GM12878 (cell line): ENCODE measurements around the gene CAMTA2. TPM values are rescaled to one million over a fixed set of nuclear protein-coding genes. Genes with fewer than 3 reads are reported as not detected.

Experiments
- ATAC-seq: fragments of 200-7000 bp; cut with Tn5 transposase; 3 replicates; pipeline ENCODE4 v1.9.1; 2020; ENCODE audit warnings: mild to moderate bottlenecking, moderate library complexity
- BruUV-seq: library from RNA; stranded (reverse); fragments of 400-500 nt; replicated peaks from 2 replicates; lab custom pipeline; 2021; lab: Mats Ljungman, UMichigan
- CTCF ChIA-PET: fragments of 300-600 bp; sonication (Branson Sonifier 250); formaldehyde crosslinking; extraction: SDS; loops from one replicate; lab custom pipeline; 2021; ENCODE audit warnings: inconsistent platforms; lab: Yijun Ruan, JAX
- POLR2A ChIA-PET: fragments of 350-600 bp; formaldehyde crosslinking; extraction: SDS; loops from one replicate; lab custom pipeline; 2021; ENCODE audit warnings: inconsistent platforms; lab: Charles Lee
- RAD21 ChIA-PET: fragments of 300-600 bp; sonication (Branson Sonifier 250); formaldehyde crosslinking; loops from one replicate; lab custom pipeline; 2023; ENCODE audit warnings: antibody characterized with exemption; ENCODE audit not compliant: unreplicated experiment; lab: Charles Lee
- SMC1A ChIA-PET: fragments of 300-600 bp; sonication (Branson Sonifier 250); formaldehyde crosslinking; loops from one replicate; lab custom pipeline; 2023; ENCODE audit not compliant: unreplicated experiment, uncharacterized antibody; lab: Charles Lee
- DNase-seq: peaks from one replicate; pipeline ENCODE4 v3.0.0-alpha.2; 2011; ENCODE audit warnings: low read depth, low spot score
- FAIRE-seq: peaks from 3 replicates; lab custom pipeline; 2011; peaks lifted over from hg19 to GRCh38; lab: Jason Lieb, UNC
- H2AFZ ChIP-seq: 2 replicates; pipeline ENCODE4 v1.6.0; 2011; ENCODE audit warnings: low read depth, low read length, control low read depth; ENCODE audit not compliant: control insufficient read depth
- H3K27ac ChIP-seq: 2 replicates; pipeline ENCODE4 v1.5.1; 2011; ENCODE audit warnings: control low read depth; ENCODE audit not compliant: control insufficient read depth, insufficient read depth
- H3K27me3 ChIP-seq, 2 experiments: replicated peaks in 1 of 2; 2 replicates each; pipeline versions ENCODE4 v1.6.0 to v1.6.1; 2011; ENCODE audit warnings: low read length in 1 of 2; ENCODE audit not compliant: control insufficient read depth in 2 of 2, insufficient read depth in 2 of 2
- H3K36me3 ChIP-seq, 2 experiments: 2 replicates each; pipeline ENCODE4 v1.5.1; 2011; ENCODE audit warnings: low read length in 1 of 2; ENCODE audit not compliant: control insufficient read depth in 2 of 2, insufficient read depth in 2 of 2
- H3K4me1 ChIP-seq: 2 replicates; pipeline ENCODE4 v1.6.1; 2011; ENCODE audit warnings: mild to moderate bottlenecking, low read length, moderate library complexity, mixed read lengths; ENCODE audit not compliant: control insufficient read depth, insufficient read depth
- H3K4me2 ChIP-seq: 2 replicates; pipeline ENCODE4 v1.6.0; 2011; ENCODE audit warnings: control low read depth; ENCODE audit not compliant: control insufficient read depth, insufficient read depth
- H3K4me3 ChIP-seq: fragments of 200-600 bp; sonication (generic); 2 replicates; pipeline ENCODE4 v1.5.1; 2016
- H3K79me2 ChIP-seq: 2 replicates; pipeline ENCODE4 v1.6.0; 2011; ENCODE audit warnings: low read length; ENCODE audit not compliant: control insufficient read depth, insufficient read depth
- H3K9ac ChIP-seq: 2 replicates; pipeline ENCODE4 v1.8.0; 2011; ENCODE audit warnings: low read length, control low read depth, mixed read lengths; ENCODE audit not compliant: control insufficient read depth, insufficient read depth
- H3K9me3 ChIP-seq: replicated peaks from 3 replicates; pipeline ENCODE4 v1.5.1; 2011; ENCODE audit warnings: mild to moderate bottlenecking, low read length; ENCODE audit not compliant: control insufficient read depth, insufficient read depth
- H4K20me1 ChIP-seq: 2 replicates; pipeline ENCODE4 v1.6.0; 2011; ENCODE audit not compliant: control insufficient read depth, insufficient read depth
- ATF7 ChIP-seq: fragments of 450-650 bp; IDR thresholded peaks from 2 replicates; pipeline ENCODE4 v1.6.1; 2016; ENCODE audit warnings: low read depth, mild to moderate bottlenecking
- BMI1 ChIP-seq: fragments of 450-650 bp; IDR thresholded peaks from 2 replicates; pipeline ENCODE4 v1.6.1; 2016; ENCODE audit warnings: mild to moderate bottlenecking, moderate library complexity, borderline replicate concordance
- FOXM1 ChIP-seq: IDR thresholded peaks from 2 replicates; pipeline ENCODE4 v1.6.1; 2012; ENCODE audit warnings: low read depth, mild to moderate bottlenecking, inconsistent platforms, low read length, moderate library complexity
- HDGF ChIP-seq: fragments of 450-650 bp; IDR thresholded peaks from 2 replicates; pipeline ENCODE4 v1.6.1; 2016; ENCODE audit warnings: antibody characterized with exemption
- IKZF1 ChIP-seq: fragments of 450-650 bp; conservative IDR thresholded peaks from 2 replicates; pipeline ENCODE4 v1.6.1; 2017; ENCODE audit warnings: antibody characterized with exemption, mild to moderate bottlenecking
- IRF3 ChIP-seq: fragments of 450-650 bp; IDR thresholded peaks from 2 replicates; pipeline ENCODE4 v1.6.1; 2014; ENCODE audit warnings: mild to moderate bottlenecking
- IRF5 ChIP-seq: fragments of 450-650 bp; IDR thresholded peaks from 2 replicates; pipeline ENCODE4 v1.6.1; 2017; ENCODE audit warnings: borderline replicate concordance
- NFXL1 ChIP-seq: fragments of 450-650 bp; IDR thresholded peaks from 2 replicates; pipeline ENCODE4 v1.6.1; 2017; ENCODE audit warnings: antibody characterized with exemption, mild to moderate bottlenecking, borderline replicate concordance
- NR2C1 ChIP-seq: fragments of 450-650 bp; IDR thresholded peaks from 2 replicates; pipeline ENCODE4 v1.6.1; 2017; ENCODE audit warnings: antibody characterized with exemption, mild to moderate bottlenecking, moderate library complexity
- PAX8 ChIP-seq: fragments of 450-650 bp; IDR thresholded peaks from 2 replicates; pipeline ENCODE4 v1.6.1; 2017; ENCODE audit warnings: mild to moderate bottlenecking, moderate library complexity
- PBX3 ChIP-seq: IDR thresholded peaks from 2 replicates; pipeline ENCODE4 v1.6.1; 2011; ENCODE audit warnings: mild to moderate bottlenecking, low read depth, low read length, moderate library complexity; ENCODE audit not compliant: insufficient replicate concordance
- POLR2A ChIP-seq: IDR thresholded peaks from 2 replicates; pipeline ENCODE4 v1.6.1; 2011; ENCODE audit warnings: low read depth, mild to moderate bottlenecking, low read length
- RB1 ChIP-seq: fragments of 450-650 bp; formaldehyde crosslinking; IDR thresholded peaks from 2 replicates; pipeline ENCODE4 v1.6.1; 2017; ENCODE audit warnings: mild to moderate bottlenecking, borderline replicate concordance
- SMC3 ChIP-seq: IDR thresholded peaks from 2 replicates; pipeline ENCODE4 v1.6.1; 2011; ENCODE audit warnings: low read length, improper control_type of control experiment, borderline replicate concordance
- SP1 ChIP-seq: IDR thresholded peaks from one replicate; pipeline ENCODE4 v1.6.1; 2011; ENCODE audit warnings: low read depth, low read length
- TCF12 ChIP-seq: IDR thresholded peaks from 2 replicates; pipeline ENCODE4 v1.6.1; 2011; ENCODE audit warnings: low read depth, mild to moderate bottlenecking, low read length
- ZNF384 ChIP-seq: IDR thresholded peaks from 2 replicates; pipeline ENCODE4 v1.6.1; 2012; ENCODE audit warnings: low read depth, mild to moderate bottlenecking, low read length, improper control_type of control experiment, borderline replicate concordance
- ZSCAN29 ChIP-seq: fragments of 450-650 bp; IDR thresholded peaks from 2 replicates; pipeline ENCODE4 v1.6.1; 2017; ENCODE audit warnings: mild to moderate bottlenecking, moderate library complexity
- WGBS: methylation state at CpG from one replicate; pipeline ENCODE4 v1.1.6; 2016; ENCODE audit warnings: low lambda C conversion rate; ENCODE audit not compliant: insufficient replicate concordance, insufficient coverage; ENCODE audit errors: missing lambda C conversion rate; 5-methylcytosine and 5-hydroxymethylcytosine counted together
- in situ Hi-C: fragments of 300-500 bp; cut with MboI; formaldehyde crosslinking; loops from 9 replicates; pipeline ENCODE4 v1.14.3; 2018; ENCODE audit warnings: mixed read lengths
- intact Hi-C: fragments of 100-400 bp; cut with micrococcal nuclease; formaldehyde crosslinking; loops from one replicate; pipeline ENCODE4 v1.14.2; 2022; ENCODE audit not compliant: unreplicated experiment
- polyA plus RNA-seq, 11 experiments: library from polyadenylated mRNA; depleted of rRNA in 4 of 11; unstranded in 6 of 11; stranded (reverse) in 5 of 11; fragments of >200 nt; fragmentation: Nextera tagmentation in 4 of 11; fragmentation: Illumina TruSeq in 1 of 11; extraction: Ambion mirVana in 4 of 11; extraction: Trizol in 1 of 11; gene quantifications; 1 replicate in 1 of 11; 2 replicates in 10 of 11; pipeline versions ENCODE4 v1.2.1 to v1.2.3, GENCODE V29; 2011 to 2016; ENCODE audit warnings: inconsistent platforms in 2 of 11, missing spikeins in 2 of 11, low read depth in 1 of 11
- total RNA-seq, 4 experiments: library from RNA; depleted of rRNA in 3 of 4; stranded (reverse); fragments of >200 nt in 3 of 4; fragmentation: Illumina TruSeq in 1 of 4; extraction: Trizol in 1 of 4; gene quantifications; 2 replicates each; pipeline versions ENCODE4 v1.2.1 to v1.2.3, GENCODE V29; 2013 to 2021

The CAMTA2 gene
- total and polyA plus RNA-seq, 10 of the 15 experiments (the other 5 are each of a cell fraction or from before 2014, with no cell fraction given) = 0.42 to 29.3 (median 11.2) TPM

GRCh38 chr17:4948166-4948930 is 39.1 kb downstream of the CAMTA2 start, which contains the start of gene PFN1 (continued):
- TF ChIP-seq PBX3 (no peak), SP1 (peak; percentile 39), IRF5 (no peak), POLR2A (peak; percentile 82), NR2C1 (no peak)

GRCh38 chr17:4947411-4948165 is 39.9 kb downstream of the CAMTA2 start:
- H3K4me3 ChIP-seq = peak overlapping the region; percentile 96
- H3K79me2 ChIP-seq = peaks cover 71% of the 10 kb centered on the region
- H3K4me1 ChIP-seq = peaks cover 45% of the 10 kb centered on the region
- RAD21 ChIA-PET = interaction anchor here (0.7 to 9.8 kb wide), 6 partner anchors 8 to 245 kb away, joined by 3 to 73 read pairs (median 4); partner anchors contain the start of genes CAMTA2, CHRNE, RNF167 and SLC25A11
- peaks cover 5% of the 10 kb centered on the region for H4K20me1 ChIP-seq
- peak overlapping the region; percentile 50 for H3K4me2 ChIP-seq
- DNase-seq (no peak), ATAC-seq (peak; percentile 33), FAIRE-seq (no peak)
- POLR2A ChIA-PET = interaction anchor here (0.8 to 17.5 kb wide), 5 partner anchors 8 to 115 kb away, joined by 3 to 272 read pairs (median 6); partner anchors contain the start of genes RNF167, SLC25A11 and SPAG7
- intact Hi-C loops = loop anchor here (2.0 kb wide), 1 partner anchor 49 kb away; the partner anchor contains the start of genes INCA1 and KIF1C
- SMC1A ChIA-PET = interaction anchor here (7.1 kb wide), 1 partner anchor 19 kb away, joined by 50 read pairs; the partner anchor contains the start of gene SPAG7
- in situ Hi-C loops = no loop called here
- H3K27ac ChIP-seq = peak overlapping the region; percentile 100
- WGBS = under 1% methylated on average over 28 of the region's 56 CpGs
- no TSS peak for BruUV-seq
- no peaks in the 10 kb centered on the region for H3K9me3 ChIP-seq
- CTCF ChIA-PET = interaction anchor here (1.0 to 3.3 kb wide), 4 partner anchors 19 to 70 kb away, joined by 3 to 13 read pairs (median 8); partner anchors contain the start of gene SPAG7
- peaks cover 17 to 18% of the 10 kb centered on the region in 2 experiments for H3K36me3 ChIP-seq
- H3K9ac ChIP-seq = peak overlapping the region; percentile 100
- no peak overlapping the region for H2AFZ ChIP-seq
- H3K27me3 ChIP-seq = no peaks in the 10 kb centered on the region
- TF ChIP-seq BMI1 (no peak), ZSCAN29 (peak; percentile 48; the same call in 1 of the 2 replicates), IKZF1 (peak; percentile 80), TCF12 (no peak), FOXM1 (no peak), NFXL1 (no peak), PAX8 (no peak), RB1 (no peak; the same call in 1 of the 2 replicates), ZNF384 (no peak), IRF3 (no peak), ATF7 (no peak), SMC3 (no peak), HDGF (no peak; the same call in 1 of the 2 replicates)
